ENCODE measurements around the gene DHX9.

DHX9 gene

DNA sequence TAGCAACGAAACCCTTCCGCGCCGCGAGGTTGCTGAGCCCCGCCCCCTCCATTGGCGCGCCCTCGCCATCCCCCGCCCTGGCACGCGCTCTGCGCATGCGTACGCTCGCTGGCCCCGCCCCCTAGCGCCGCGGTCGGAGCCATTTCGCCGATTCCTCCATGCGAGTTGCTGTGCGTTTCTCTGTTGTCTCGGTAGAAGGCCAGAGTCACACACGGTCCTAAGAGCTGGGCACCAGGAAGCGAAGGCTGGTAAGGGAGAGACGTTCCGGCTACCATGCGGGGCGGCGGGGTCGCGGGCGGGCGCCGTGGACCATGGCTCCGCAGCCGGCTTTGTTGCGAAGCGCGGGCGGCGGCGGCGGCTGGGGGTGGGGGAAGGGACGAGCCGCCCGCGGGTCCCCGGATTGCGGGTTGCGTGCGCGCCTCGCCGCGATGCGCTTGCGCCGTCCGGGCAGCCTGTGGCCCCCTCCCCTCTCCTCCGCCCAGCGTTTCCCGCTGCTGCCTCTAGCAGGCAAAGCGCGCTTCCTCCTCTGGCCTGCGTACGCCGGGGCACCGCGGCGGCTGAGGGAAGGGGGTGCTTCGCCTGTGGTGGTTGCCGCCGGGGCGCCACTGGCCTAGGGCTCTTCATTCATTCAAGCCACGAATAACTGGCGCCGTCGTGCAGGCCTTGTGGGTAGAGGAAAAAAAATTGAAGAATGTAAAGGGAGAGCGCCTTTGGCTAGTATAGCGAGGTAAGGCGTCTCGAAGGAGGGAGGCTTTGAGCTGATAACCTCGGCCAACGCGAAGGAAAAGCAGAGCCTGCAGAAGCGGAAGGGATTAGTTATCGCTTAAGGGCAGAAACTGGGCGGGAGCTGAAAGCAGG lies at the start of gene DHX9:
Gene DHX9, plus strand, starts transcription at position 139 of the 858 bp plus-strand sequence. CDS start 3,220 bp downstream, outside the sequence.
- peak; percentile 95 for DNase-seq

DNA sequence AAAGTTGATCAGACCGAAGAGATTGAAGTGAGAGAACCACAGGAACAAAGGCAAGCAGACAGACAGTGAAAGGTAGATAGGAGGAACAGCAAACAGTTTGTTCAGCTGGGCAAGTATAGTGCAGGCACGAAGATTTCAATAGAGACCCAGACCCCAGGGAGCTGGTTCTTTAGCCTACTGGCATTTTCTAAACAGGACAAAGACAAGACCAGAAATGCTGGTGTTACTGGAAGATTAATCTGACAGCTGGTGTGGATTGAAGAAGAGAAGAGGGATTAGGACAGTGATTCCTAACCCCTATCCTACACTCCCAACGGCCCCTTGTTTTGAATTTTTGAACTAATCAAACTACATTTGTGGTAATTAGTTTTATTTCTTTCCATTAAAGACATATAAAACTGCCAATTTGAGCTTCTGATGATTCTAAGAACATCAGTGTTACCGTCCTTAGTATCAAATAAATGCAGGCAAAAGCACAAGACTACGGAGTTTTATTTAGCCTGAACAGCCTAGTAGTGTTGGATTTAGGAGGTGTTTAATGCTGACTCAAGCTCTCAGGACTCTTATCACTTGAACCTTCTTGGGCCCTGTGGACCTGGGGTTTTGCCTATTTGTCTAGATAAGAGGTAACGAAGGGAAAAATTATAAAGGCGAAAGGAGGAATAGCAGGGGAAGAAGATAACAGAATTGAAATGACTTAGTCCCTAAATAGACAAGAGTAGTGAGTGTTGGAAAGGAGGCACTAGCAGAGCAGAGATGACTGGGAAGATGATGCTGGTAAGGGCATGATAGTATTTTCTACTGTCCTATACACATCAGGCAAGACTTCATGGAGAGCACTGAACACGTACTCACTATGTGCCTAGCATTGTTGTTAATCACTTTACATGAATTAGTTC lies 47.6 kb upstream of the DHX9 start:
- DNase-seq = no peak

DNA sequence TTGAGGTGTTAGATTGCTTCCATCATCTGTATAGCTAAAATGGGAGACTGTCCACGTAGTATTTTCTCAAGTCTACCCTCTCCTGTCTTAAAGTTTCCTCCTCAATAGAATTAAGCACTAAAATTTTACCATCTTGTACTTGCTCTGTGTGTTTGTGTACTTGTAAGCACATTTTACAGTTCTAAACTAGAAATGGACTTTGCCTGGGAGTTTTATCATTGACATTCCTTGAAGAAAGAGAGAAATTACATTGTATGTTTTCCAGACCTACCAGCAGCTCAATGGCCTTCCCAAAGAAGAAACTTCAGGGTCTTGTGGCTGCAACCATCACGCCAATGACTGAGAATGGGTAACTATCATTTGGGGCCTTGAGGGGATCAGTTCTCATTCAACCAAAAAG lies 45.1 kb upstream of the DHX9 start:
- no peak for DNase-seq

DNA sequence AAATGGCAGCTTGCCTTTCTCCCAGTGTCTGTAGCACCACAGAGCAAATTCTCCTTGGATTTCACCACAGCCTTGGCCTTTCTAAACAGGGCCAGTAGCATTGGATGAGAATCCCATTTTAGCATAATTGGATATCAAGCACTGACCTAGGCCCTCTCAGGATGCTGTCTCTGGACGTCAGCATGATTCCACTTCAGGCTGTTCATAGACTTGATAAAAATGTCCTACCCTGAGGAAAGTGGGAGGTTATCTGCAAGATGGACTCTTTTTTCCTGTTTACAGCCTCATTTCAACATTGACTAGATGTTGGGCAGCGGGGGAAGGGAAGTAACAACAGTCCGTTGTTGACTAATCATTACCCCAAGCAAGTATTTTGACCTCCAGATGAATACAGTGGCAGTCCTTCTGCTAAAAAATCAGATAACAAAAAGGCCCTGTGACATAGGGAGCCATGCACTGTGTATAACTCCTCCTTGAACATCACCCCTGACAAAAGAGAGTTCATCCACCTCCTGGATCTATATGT lies 44.4 kb upstream of the DHX9 start:
- DNase-seq = no peak

DNA sequence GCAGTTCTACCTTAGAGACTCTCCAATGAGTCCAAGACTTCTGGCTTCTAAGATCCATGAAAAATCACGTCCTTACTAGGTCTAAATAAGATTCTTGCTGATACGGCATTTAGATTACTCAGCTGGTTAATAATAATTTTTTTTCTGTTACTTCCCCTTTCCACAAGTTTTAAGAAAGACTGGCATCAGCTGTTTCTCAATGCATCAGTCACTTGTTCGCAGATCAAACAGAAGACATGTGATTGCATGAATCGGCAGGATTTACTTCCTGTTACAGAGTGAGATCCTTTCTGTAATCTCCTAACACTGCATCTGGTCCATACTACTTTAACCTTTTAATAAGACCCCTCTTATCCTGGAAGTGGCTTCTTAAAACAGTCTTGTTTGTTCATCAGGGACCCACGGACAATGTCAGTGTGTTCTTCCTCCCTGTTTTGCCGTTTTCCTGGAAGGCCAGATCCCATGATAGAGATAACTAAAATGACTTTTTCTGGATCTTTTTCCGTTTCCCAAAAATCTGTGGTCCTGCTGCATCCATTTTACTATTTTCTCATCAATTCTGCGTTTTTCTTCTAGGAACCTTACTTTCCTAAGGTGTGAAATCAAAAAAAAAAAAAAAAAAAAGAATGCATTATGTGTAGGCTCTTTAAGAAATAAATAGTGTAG lies 43.5 kb upstream of the DHX9 start:
- DNase-seq = no peak

DNA sequence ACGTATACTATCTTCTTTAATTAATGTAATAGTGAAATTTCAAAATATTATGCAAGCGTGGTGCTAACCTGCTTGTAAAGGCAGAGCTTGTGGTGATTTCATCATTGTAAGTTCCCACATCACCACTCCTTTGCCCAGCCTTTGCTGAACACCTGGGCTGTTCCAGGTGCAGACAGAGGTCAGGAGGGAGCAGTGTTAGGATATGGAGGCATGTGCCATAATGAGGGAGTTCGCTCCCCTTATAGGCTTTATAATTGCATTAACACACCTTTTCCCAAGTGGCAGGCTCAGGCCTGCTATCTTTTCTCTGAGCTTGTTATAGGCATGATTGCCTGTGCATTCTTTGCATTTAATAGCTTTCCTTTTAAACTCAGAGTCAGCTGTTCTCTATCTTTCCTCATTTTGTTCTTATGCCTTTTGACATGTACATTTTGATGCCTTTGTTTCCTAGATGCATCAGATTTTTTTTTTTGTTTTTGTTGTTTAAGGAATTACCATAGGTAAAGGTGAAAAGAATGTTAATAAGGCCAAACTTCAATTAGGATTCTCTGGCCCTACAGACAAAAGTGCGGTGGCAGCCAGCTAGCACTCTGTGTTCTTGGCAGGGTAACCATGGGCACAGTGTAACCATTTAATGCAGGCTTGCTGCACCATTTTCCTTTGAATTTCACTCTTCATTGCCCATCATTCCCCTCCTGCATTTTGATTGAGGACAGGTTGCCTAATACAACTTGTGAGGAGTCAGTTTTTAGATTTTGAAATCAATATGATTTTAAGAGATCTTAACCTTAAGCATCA lies 36.9 kb upstream of the DHX9 start:
- DNase-seq = no peak

DNA sequence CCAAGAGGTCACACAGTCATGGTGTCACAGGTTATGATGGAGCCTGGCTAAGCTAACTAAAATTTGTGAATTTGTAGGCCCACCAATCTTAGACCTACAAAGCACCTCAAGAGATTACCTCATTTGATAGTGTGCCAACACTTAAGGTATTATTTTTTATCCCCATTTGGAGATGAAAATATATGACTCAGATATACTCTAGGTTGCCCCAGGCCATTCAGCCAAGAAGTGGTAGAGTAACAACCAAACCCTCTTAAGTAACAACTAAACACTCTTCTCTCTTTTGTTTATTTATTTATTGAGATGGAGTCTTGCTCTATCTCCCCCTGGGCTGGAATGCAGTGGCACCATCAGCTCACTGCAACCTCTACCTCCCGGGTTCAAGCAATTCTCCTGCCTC lies 35.3 kb upstream of the DHX9 start:
- no peak for DNase-seq

DNA sequence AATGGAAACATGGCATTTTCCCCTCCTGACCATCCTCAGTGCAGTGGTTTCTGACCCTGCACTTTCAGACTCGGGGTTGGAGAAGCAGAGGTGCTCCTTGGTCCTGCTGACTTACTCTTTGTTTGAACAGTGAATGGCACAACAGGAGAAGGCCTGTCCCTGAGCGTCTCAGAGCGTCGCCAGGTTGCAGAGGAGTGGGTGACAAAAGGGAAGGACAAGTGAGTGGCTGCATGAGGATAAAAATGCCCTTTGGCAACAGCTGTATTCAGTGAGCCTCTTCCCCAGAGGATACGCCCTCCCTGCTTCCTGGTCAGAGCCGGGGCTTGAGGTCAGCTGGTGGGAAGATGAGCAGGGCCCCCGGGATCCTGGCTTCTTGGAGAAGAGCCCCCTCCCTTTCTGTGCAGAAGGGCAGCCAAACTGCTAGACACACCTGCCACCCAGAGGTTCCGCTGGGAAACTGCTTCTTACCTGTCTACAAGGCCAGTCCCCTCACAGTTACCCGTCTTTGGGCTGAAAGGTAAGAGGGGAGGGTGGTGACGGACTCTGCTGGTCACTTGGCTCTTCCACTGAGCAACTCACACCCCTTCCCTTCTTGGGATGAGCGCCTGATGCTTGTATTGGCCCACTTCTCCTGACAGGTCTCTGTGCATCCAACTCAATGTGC lies 33.0 kb upstream of the DHX9 start:
- DNase-seq = no peak

DNA sequence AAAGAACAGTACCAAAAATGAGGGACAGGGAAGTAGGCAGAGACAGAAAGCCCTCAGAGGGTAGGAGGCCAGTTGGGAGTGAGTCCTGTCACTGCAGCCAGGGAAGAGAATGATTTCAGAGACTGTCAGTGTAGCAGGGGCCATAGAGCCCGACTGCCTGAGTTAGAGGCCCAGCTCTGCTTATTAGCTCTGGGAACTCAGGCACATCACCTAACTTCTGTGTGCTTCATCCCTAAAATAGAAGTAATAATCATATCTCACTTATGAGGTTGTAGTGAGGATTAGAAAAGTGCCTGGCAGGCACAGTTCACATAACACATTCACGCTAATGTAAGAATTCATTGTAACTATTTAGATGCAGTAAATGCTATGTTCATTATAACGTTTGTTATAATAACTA lies 31.2 kb upstream of the DHX9 start:
- DNase-seq = no peak

DNA sequence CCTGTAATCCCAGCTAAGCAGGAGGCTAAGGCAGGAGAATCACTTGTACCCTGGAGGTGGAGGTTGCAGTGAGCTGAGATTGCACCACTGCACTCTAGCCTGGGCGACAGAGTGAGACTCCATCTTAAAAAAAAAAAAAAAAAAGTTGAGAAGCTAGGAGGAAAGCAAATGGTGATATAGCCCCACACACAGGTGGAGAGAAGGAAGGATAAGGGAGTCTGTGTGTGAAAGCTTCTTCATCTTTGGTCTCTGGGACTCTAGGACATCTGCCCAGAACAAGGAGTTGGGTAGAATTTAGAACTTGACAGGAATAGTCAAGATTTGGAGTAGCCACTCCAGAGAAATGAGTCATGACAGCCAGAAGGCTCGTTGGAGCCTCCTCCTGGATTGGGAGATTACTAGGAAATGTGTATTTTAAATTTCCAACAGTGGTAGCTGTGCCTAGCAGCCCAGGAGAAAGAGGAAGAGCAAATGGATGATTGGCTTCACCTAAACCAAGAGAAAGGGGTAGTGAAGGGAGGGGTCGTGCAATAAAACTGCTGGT lies 29.7 kb upstream of the DHX9 start:
- DNase-seq = no peak

DNA sequence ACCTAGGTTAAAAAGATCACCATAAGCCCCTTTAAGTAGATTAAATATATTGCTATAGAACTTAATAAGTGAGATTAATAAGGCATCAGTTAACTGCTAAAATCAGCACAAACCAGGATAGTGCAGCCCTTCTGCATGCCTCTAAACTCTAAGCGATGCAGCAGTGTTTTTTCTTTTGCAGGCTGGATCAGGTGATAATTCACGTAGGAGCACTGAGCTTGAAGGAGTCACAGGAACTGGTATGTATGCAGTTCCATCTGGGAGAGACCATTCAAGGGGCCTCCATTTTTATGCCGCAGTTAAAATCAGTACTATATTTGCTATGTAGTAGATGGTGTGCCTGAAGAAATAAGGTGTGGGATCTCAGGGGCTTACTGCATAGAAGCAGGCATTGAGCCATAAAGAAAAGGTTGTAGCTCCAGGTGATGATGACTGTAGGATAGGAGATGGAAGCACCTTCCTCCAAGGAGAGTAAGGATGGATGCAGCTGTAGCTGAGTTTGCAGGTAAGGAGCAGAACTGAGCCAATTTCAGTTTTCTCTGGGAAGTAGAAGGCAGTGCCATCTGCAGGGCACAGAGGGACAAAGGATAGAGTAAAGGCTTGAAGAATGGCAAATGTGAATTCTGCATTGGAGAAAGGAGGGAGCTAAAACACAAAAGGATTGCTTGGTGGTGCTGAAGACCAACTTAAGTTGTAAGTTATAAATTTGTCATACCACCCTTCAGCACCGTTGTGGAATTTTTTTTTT lies 27.0 kb upstream of the DHX9 start:
- no peak for DNase-seq

DNA sequence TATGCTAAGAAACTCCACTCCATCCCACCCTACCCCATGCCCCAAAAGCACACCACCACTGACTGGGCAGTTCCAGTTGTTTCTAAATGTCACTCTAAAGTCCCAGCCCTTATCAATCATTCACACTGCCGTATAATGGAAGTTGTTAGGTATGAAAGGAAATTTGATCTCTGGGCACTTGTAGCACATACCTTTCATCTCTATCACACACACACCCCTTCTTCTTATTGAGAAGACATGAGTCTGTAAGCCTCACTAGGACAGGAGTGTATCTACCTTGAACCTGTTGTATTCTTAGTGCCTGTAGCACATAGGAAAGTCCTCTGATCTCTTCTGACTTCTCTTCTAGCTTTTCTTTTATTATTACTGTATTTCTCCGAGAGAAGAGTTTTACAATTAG lies 22.3 kb upstream of the DHX9 start:
- no peak for DNase-seq

DNA sequence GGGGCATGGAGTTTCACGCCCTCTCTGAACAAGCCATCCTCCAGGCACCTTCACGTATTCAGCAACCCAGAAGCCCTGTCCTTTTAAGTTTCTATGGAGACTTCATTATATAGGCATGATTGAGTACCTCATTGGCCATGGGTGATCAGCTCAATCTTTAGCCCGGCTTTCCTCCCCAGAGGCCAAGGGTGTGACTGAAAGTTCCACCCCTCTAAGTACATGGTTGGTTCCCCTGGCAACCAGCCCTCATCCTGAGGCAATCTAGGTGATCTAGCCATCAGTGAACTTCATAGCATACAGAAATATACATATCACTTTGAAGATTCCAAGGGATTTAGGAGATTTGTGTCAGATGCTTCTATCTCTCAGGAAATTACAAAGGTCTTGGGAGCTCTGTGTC lies 21.3 kb upstream of the DHX9 start:
- no peak for DNase-seq

DNA sequence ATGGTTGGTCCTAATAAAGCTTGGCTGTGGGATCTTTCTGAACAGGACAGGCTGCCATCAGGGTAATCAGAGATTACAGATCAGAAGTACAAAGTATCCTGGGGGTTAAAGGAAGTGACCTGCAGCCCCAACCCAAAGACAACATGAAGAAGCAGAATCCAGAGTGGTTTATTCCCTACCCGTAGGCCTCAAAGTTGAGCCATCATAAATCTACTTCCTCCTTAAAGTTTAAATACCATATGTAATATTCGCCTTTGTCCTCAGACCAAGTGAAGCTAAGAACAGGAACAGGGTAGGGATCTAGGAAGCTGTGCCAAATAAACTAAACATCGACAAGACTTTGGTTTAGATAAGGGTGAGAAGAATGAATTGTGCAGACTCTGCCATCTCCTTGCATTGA lies 15.9 kb upstream of the DHX9 start:
- DNase-seq = no peak

DNA sequence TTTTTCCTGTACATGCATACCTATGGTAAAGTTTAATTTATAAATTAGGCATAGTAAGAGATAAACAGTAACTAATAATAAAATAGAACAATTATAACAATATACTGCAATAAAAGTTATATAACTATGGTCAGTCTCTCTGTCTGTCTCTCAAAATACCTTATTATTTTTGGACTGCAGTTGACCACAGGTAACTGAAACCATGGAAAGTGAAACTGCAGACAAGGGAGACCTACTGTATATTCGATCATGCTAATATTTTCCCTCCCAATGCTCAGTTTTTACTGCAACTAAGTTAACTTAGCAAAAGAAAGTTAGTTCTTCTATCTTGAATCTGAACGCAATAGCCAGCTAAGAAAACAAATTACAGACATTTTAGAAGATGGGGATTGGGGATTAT lies 12.3 kb upstream of the DHX9 start:
- no peak for DNase-seq

DNA sequence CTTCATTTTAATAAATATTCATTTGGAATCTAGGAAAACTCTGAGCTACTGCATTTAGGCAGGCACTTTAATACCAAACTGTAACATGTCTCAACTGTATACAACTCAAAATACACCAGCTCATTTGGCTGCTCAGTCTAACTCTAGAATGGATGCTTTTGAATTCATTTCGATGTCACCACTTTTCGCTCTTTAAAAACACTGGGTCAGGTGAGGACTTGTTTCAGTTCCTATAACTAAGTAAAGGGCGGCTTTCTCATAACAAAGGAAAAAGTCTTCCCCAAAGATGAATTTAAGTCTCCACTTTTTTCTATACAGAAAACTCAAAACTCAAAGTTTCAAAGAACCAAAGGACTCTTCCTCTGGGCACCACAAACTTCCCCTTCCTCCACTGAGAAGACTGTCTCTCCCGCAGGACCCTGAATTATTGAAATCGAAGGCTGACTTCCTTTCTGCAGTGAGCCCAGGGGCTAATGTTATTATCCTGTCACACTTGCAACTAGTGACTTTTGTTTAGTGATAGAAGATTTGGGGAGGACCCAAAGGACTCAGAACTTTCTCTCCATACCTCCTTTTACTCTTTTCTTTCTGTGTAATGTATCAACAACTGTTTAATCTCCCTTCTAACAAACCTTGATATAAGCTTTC lies 9.7 kb upstream of the DHX9 start:
- DNase-seq = no peak

DNA sequence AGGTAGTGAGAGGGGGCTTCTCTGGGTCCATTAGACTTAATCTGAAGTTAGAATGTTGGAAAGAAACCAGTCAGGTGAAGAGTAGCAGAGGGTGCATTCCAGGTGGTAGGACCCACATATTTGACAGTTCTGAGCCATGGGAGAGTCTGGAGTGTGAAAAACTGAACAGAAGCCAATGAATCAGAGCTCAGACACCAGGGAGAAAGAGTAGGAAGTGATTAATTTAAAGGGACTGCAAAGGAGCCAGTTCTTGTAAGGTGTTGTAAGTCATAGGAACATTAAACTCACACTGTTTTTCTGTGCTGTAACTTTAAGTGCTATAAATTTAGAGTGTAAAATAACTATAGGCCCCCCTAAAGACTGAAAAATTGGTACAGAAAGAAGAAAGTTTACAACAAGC lies 5.9 kb upstream of the DHX9 start:
- DNase-seq = no peak

DNA sequence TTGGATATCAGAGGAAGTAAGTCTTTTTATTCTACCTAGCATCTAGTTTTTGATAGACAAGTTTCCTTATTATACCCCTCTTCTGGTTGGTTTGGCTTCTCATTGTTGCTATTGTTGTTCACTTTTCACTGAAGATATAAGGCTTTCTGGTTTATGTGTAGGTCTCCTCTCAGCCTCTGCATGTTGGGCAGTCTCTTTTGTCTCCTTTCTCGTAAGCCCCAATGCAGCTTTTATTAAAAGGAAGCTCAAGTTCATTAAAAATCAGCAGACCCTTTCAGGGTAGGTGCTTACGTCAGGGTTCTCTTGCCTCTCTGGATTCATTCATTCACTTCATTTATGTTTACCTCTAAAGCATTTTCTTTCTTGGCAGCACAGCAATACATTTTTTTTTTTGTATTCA lies 4.8 kb upstream of the DHX9 start:
- DNase-seq = no peak

DNA sequence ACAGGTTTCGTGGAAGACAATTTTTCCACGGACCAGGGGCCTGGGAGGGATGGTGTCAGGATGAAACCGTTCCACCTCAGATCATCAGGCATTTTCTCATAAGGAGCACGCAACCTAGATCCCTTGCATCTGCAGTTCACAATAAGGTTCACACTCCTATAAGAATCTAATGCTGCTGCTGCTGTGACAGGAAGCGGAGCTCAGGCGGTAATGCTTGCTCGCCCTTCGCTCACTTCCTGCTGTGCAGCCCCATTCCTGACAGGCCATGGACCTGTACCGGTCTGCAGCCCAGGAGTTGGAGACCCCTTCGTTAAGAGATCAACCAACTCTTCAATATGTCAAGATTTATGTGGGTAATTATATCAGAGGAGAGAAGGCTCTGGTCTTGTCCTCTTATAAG lies 3.3 kb upstream of the DHX9 start:
- DNase-seq = no peak

DNA sequence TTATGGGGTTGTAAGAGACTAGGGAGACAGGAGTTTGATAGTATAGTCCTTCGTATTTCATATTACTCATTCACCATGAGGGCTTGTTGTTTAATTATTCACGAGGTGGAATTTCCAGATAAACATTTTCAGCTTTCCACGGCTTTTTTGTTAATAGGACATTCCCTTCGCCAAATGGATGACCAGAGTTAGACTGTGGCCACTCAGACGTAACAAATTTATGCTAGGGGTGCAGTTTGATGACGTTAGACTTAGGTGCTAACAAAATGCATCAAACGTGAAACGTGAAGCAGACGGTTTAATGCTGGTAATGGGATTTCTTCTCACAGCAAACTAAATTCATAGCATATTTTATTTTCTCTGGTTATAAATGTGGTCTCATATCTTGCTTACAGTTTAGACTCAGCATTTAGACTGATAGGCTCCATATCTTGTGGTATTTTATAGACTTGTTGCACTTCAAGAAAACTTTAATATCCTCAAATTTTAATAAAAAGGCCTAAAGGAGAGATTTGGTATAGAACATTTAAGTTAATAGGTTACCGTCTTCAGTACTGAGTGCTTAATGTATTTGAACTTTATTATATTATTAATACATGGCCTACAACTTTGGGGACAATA lies 2.3 kb downstream of the DHX9 start:
- DNase-seq = no peak
